Nephron progenitor cell (in vitro differentiated cells): ENCODE data around the gene TRUB2.

ENCODE experiments used
- DNase-seq: peaks from one replicate; pipeline ENCODE4 v3.0.0; 2021
- H3K27ac Mint-ChIP-seq: 2 replicates; pipeline ENCODE4 v1.8.0; 2021; ENCODE audit warnings: mild to moderate bottlenecking, moderate library complexity, mixed read lengths
- H3K27me3 Mint-ChIP-seq: 2 replicates; pipeline ENCODE4 v1.8.0; 2021; ENCODE audit warnings: mild to moderate bottlenecking, low read depth, mixed read lengths; ENCODE audit not compliant: poor library complexity
- H3K36me3 Mint-ChIP-seq: 2 replicates; pipeline ENCODE4 v1.8.0; 2021; ENCODE audit warnings: low read depth, mixed read lengths
- H3K4me1 Mint-ChIP-seq: 2 replicates; pipeline ENCODE4 v1.8.0; 2021; ENCODE audit warnings: mixed read lengths
- H3K4me3 Mint-ChIP-seq: 2 replicates; pipeline ENCODE4 v1.8.0; 2021; ENCODE audit warnings: mild to moderate bottlenecking, moderate library complexity, mixed read lengths
- H3K9me3 Mint-ChIP-seq: 2 replicates; pipeline ENCODE4 v1.8.0; 2021; ENCODE audit warnings: mild to moderate bottlenecking, moderate library complexity, mixed read lengths
- CTCF ChIP-seq: fragments of 200-600 bp; sonication (generic); IDR thresholded peaks from 2 replicates; pipeline ENCODE4 v1.5.0; 2021; ENCODE audit warnings: antibody characterized with exemption

The TRUB2 gene

GRCh38 chr9:128323791-128324190 lies 1.5 kb upstream of the TRUB2 start:
- Mint-ChIP-seq H3K27ac (peak overlapping the region; percentile 78), H3K4me1 (peaks cover 19% of the 10 kb centered on the region), H3K9me3 (no peaks in the 10 kb centered on the region), H3K27me3 (peaks cover 4% of the 10 kb centered on the region), H3K36me3 (peaks cover 17% of the 10 kb centered on the region), H3K4me3 (peak overlapping the region; percentile 97)
- no peak for DNase-seq
- no peak for TF ChIP-seq CTCF

- H3K4me1 Mint-ChIP-seq, result peaks cover 19% of the 10 kb centered on the region
- H3K36me3 Mint-ChIP-seq, result peaks cover 13% of the 10 kb centered on the region
- peak overlapping the region; percentile 97 for H3K4me3 Mint-ChIP-seq
- TF ChIP-seq CTCF, result no peak
- DNase-seq, result no peak
- H3K27me3 Mint-ChIP-seq, result peaks cover 4% of the 10 kb centered on the region
- no peaks in the 10 kb centered on the region for H3K9me3 Mint-ChIP-seq
- H3K27ac Mint-ChIP-seq, result peak overlapping the region; percentile 78
Measured at GRCh38 chr9:128323212-128323730, 1.0 kb upstream of the TRUB2 start.

GRCh38 chr9:128321879-128322403 lies 306 bp downstream of the TRUB2 start:
- H3K4me1 Mint-ChIP-seq, result peaks cover 19% of the 10 kb centered on the region
- no peak for DNase-seq
- peaks cover 4% of the 10 kb centered on the region for H3K27me3 Mint-ChIP-seq
- H3K27ac Mint-ChIP-seq, result no peak overlapping the region
- H3K9me3 Mint-ChIP-seq, result no peaks in the 10 kb centered on the region
- H3K36me3 Mint-ChIP-seq, result peaks cover 13% of the 10 kb centered on the region
- H3K4me3 Mint-ChIP-seq, result peak overlapping the region; percentile 97
- TF ChIP-seq CTCF, result no peak

GRCh38 chr9:128321343-128321742 lies 904 bp downstream of the TRUB2 start:
- H3K27me3 Mint-ChIP-seq, result peaks cover 4% of the 10 kb centered on the region
- no peak for DNase-seq
- peak overlapping the region; percentile 97 for H3K4me3 Mint-ChIP-seq
- no peaks in the 10 kb centered on the region for H3K9me3 Mint-ChIP-seq
- no peak overlapping the region for H3K27ac Mint-ChIP-seq
- peaks cover 19% of the 10 kb centered on the region for H3K4me1 Mint-ChIP-seq
- H3K36me3 Mint-ChIP-seq, result peaks cover 19% of the 10 kb centered on the region
- no peak for TF ChIP-seq CTCF

- no peaks in the 10 kb centered on the region for H3K9me3 Mint-ChIP-seq
- peaks cover 38% of the 10 kb centered on the region for H3K36me3 Mint-ChIP-seq
- TF ChIP-seq CTCF, result no peak
- no peaks in the 10 kb centered on the region for H3K27me3 Mint-ChIP-seq
- H3K27ac Mint-ChIP-seq, result no peak overlapping the region
- DNase-seq, result no peak
- H3K4me3 Mint-ChIP-seq, result no peak overlapping the region
- no peaks in the 10 kb centered on the region for H3K4me1 Mint-ChIP-seq
Measured at GRCh38 chr9:128317629-128318028, 4.6 kb downstream of the TRUB2 start.

GRCh38 chr9:128316421-128316820 lies 5.8 kb downstream of the TRUB2 start:
- Mint-ChIP-seq H3K36me3 (peaks cover 40% of the 10 kb centered on the region), H3K27ac (no peak overlapping the region), H3K4me3 (no peak overlapping the region), H3K9me3 (no peaks in the 10 kb centered on the region), H3K27me3 (no peaks in the 10 kb centered on the region), H3K4me1 (no peaks in the 10 kb centered on the region)
- DNase-seq, result no peak
- TF ChIP-seq CTCF, result no peak
